RWPE2 (cell line): ENCODE data around the gene FBXW4.

Source experiments
- ATAC-seq: fragments of 200-7000 bp; cut with Tn5 transposase; 3 replicates; pipeline ENCODE4 v1.9.1; 2021; ENCODE audit warnings: low read depth
- DNase-seq: peaks from one replicate; pipeline ENCODE4 v3.0.0-alpha.2; 2020; ENCODE audit warnings: low spot score
- H3K27ac ChIP-seq: fragments of 450-650 bp; 2 replicates; pipeline ENCODE4 v1.5.1; 2017; ENCODE audit warnings: mild to moderate bottlenecking; ENCODE audit not compliant: poor library complexity, severe bottlenecking
- H3K27me3 ChIP-seq: fragments of 250-450 bp; sonication (Bioruptor Pico); 2 replicates; pipeline ENCODE4 v1.5.1; 2021; ENCODE audit warnings: mild to moderate bottlenecking, moderate library complexity; ENCODE audit not compliant: insufficient read depth, poor library complexity, severe bottlenecking
- H3K36me3 ChIP-seq: fragments of 250-450 bp; sonication (Bioruptor Pico); 2 replicates; pipeline ENCODE4 v1.5.1; 2020; ENCODE audit warnings: low read depth, mild to moderate bottlenecking, moderate library complexity
- H3K4me1 ChIP-seq: fragments of 250-450 bp; sonication (Bioruptor Pico); 2 replicates; pipeline ENCODE4 v1.5.1; 2021; ENCODE audit warnings: mild to moderate bottlenecking, moderate library complexity; ENCODE audit not compliant: insufficient read depth, poor library complexity, severe bottlenecking
- H3K4me3 ChIP-seq: fragments of 250-450 bp; sonication (Bioruptor Pico); 2 replicates; pipeline ENCODE4 v1.5.1; 2021; ENCODE audit warnings: mild to moderate bottlenecking, moderate library complexity; ENCODE audit not compliant: severe bottlenecking
- H3K9me3 ChIP-seq: fragments of 250-450 bp; sonication (Bioruptor Pico); 2 replicates; pipeline ENCODE4 v1.5.1; 2021; ENCODE audit warnings: mild to moderate bottlenecking, moderate library complexity; ENCODE audit not compliant: severe bottlenecking
- CTCF ChIP-seq: fragments of 450-650 bp; IDR thresholded peaks from one replicate; pipeline ENCODE4 v1.5.1; 2017; ENCODE audit warnings: mild to moderate bottlenecking, moderate library complexity; ENCODE audit not compliant: poor library complexity, severe bottlenecking

The FBXW4 gene

GRCh38 chr10:101694674-101695403, at the start of gene FBXW4:
FBXW4 (minus strand) TSS chr10:101695170; CDS start chr10:101695105, 65 bp downstream.
- H3K27me3 ChIP-seq = no peaks in the 10 kb centered on the region
- H3K9me3 ChIP-seq = no peaks in the 10 kb centered on the region
- no peak for TF ChIP-seq CTCF
- peak; percentile 52 for DNase-seq
- H3K36me3 ChIP-seq = peaks cover 14% of the 10 kb centered on the region
- ATAC-seq = peak; percentile 38
- peak within 1 kb of the TSS; percentile 71 for H3K27ac ChIP-seq
- H3K4me3 ChIP-seq = peak within 1 kb of the TSS; percentile 56
- H3K4me1 ChIP-seq = peaks cover 7% of the 10 kb centered on the region

GRCh38 chr10:101744267-101744666, 49.3 kb upstream of the FBXW4 start:
- no peak for ATAC-seq
- Histone ChIP-seq H3K9me3 (no peaks in the 10 kb centered on the region), H3K36me3 (no peaks in the 10 kb centered on the region), H3K27me3 (no peaks in the 10 kb centered on the region), H3K4me3 (no peak overlapping the region), H3K27ac (no peak overlapping the region), H3K4me1 (no peaks in the 10 kb centered on the region)
- TF ChIP-seq CTCF = no peak
- DNase-seq = no peak

- TF ChIP-seq CTCF = no peak
- H3K27me3 ChIP-seq = no peaks in the 10 kb centered on the region
- DNase-seq = no peak
- H3K4me1 ChIP-seq = no peaks in the 10 kb centered on the region
- no peak overlapping the region for H3K4me3 ChIP-seq
- no peaks in the 10 kb centered on the region for H3K9me3 ChIP-seq
- ATAC-seq = no peak
- no peak overlapping the region for H3K27ac ChIP-seq
- no peaks in the 10 kb centered on the region for H3K36me3 ChIP-seq
Measured at GRCh38 chr10:101741938-101742337, 47.0 kb upstream of the FBXW4 start.

- H3K4me3 ChIP-seq = no peak overlapping the region
Measured at GRCh38 chr10:101736666-101737065, 41.7 kb upstream of the FBXW4 start.

More at GRCh38 chr10:101736666-101737065, 41.7 kb upstream of the FBXW4 start:
- ATAC-seq (no peak), DNase-seq (no peak)
- H3K36me3 ChIP-seq = no peaks in the 10 kb centered on the region
- H3K27me3 ChIP-seq = no peaks in the 10 kb centered on the region
- H3K9me3 ChIP-seq = no peaks in the 10 kb centered on the region
- no peak overlapping the region for H3K27ac ChIP-seq
- H3K4me1 ChIP-seq = no peaks in the 10 kb centered on the region
- TF ChIP-seq CTCF = no peak
